Measurements from ENCODE around the gene TMEM259.

Gene TMEM259

GRCh38 chr19:1000591-1001537 lies 20.1 kb downstream of the TMEM259 start:
- DNase-seq = no peak

- peak in 1 of 2 experiments; percentile 63 for DNase-seq
These were observed 20.8 kb downstream of the TMEM259 start, which contains the start of gene GRIN3B for GRCh38 chr19:1000095-1000494. Gene GRIN3B, plus strand, starts transcription at chr19:1000419. Its CDS starts 19 bp downstream, at chr19:1000438.

GRCh38 chr19:999379-999719 lies 21.6 kb downstream of the TMEM259 start:
- no peak for DNase-seq

- DNase-seq = no peak
These were observed 22.9 kb downstream of the TMEM259 start for GRCh38 chr19:998064-998463.

- DNase-seq = peak in 1 of 2 experiments; percentile 43
These were observed 24.7 kb downstream of the TMEM259 start for GRCh38 chr19:996051-996838.

GRCh38 chr19:995051-995827 lies 25.7 kb downstream of the TMEM259 start:
- DNase-seq = peak in 1 of 2 experiments; percentile 23

GRCh38 chr19:994516-994915 lies 26.4 kb downstream of the TMEM259 start:
- no peak for DNase-seq

GRCh38 chr19:993831-994393 lies 27.0 kb downstream of the TMEM259 start:
- DNase-seq = no peak

- no peak for DNase-seq
These were observed 27.5 kb downstream of the TMEM259 start for GRCh38 chr19:993361-993830.

GRCh38 chr19:992670-993055 lies 28.3 kb downstream of the TMEM259 start:
- DNase-seq = no peak

- no peak for DNase-seq
These were observed 28.8 kb downstream of the TMEM259 start for GRCh38 chr19:991932-992669.

GRCh38 chr19:991174-991931 lies 29.6 kb downstream of the TMEM259 start:
- DNase-seq = peak in 1 of 2 experiments; percentile 31

GRCh38 chr19:990746-991145 lies 30.2 kb downstream of the TMEM259 start:
- no peak for DNase-seq

- no peak for DNase-seq
These were observed 30.8 kb downstream of the TMEM259 start for GRCh38 chr19:990119-990571.

- DNase-seq = no peak
These were observed 31.4 kb downstream of the TMEM259 start for GRCh38 chr19:989381-990081.

GRCh38 chr19:988510-988909 lies 32.4 kb downstream of the TMEM259 start:
- no peak for DNase-seq

GRCh38 chr19:988081-988480 lies 32.8 kb downstream of the TMEM259 start:
- DNase-seq = no peak

GRCh38 chr19:986083-986482 lies 34.8 kb downstream of the TMEM259 start:
- no peak for DNase-seq

GRCh38 chr19:984165-984967 lies 36.6 kb downstream of the TMEM259 start, which contains the start of gene WDR18:
Gene WDR18, plus strand, starts transcription at chr19:984345. Its CDS starts 9 bp downstream, at chr19:984354.
- DNase-seq = peak; percentile 95 to 96
